OCI-LY1 (cell line): Measurements from ENCODE around the gene SLC16A3.

Experiments
- EZH2 ChIP-seq: fragments of 200-600 bp; sonication (generic), shearing (Covaris generic); IDR thresholded peaks from 2 replicates; pipeline ENCODE4 v1.8.0; 2017; ENCODE audit warnings: borderline replicate concordance, mixed run types, mild to moderate bottlenecking, antibody characterized with exemption, low read length, moderate library complexity, mixed read lengths
- TF ChIP-seq, protein P1 (sequence below): fragments of 200-600 bp; sonication (generic), shearing (Covaris generic); IDR thresholded peaks from 2 replicates; pipeline ENCODE4 v1.5.1; 2017; ENCODE audit warnings: mild to moderate bottlenecking, antibody characterized with exemption, low read length, moderate library complexity, mixed read lengths

DNA sequence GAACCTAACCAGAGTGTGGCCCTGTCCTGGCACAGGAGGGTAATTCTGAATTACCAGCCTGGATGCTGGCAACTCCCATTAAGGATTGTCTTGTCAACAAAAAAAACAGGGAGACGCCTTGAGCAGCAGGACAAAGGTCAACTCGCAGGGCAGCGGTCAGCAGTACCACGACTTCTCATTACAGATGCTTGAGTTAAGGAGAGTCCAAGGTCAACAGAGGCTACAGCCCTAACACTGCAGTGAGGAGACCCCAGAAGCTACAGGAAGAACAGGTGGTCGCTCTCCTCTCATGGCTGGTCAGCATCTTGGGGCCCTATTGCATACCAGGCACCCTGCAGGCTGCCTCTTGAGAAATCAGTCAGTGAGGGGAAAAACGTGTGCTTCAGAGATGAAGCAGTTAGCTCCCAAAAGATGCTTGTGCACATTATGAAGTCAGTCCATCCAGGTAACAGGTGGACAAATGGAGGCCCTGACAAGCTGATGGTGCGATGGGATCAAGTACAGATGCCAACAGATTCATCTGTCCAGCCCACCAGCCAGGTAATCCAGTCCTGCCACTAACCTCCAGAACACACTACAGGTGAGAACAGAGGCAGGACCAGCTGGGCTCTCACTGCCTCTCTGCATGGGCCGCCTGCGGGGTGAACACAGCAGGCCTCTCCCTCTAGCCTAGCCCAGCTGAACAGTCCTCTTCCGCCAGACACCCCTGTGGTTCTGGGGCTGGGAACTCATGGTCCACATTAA is 40.5 kb downstream of the SLC16A3 start:
- TF ChIP-seq, protein P1, sequence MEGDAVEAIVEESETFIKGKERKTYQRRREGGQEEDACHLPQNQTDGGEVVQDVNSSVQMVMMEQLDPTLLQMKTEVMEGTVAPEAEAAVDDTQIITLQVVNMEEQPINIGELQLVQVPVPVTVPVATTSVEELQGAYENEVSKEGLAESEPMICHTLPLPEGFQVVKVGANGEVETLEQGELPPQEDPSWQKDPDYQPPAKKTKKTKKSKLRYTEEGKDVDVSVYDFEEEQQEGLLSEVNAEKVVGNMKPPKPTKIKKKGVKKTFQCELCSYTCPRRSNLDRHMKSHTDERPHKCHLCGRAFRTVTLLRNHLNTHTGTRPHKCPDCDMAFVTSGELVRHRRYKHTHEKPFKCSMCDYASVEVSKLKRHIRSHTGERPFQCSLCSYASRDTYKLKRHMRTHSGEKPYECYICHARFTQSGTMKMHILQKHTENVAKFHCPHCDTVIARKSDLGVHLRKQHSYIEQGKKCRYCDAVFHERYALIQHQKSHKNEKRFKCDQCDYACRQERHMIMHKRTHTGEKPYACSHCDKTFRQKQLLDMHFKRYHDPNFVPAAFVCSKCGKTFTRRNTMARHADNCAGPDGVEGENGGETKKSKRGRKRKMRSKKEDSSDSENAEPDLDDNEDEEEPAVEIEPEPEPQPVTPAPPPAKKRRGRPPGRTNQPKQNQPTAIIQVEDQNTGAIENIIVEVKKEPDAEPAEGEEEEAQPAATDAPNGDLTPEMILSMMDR = no peak
- TF ChIP-seq EZH2 = no peak
